Hematopoietic multipotent progenitor cell (in vitro differentiated cells): ENCODE measurements around the gene MGMT. TPM values are rescaled to one million over a fixed set of nuclear protein-coding genes. Genes with fewer than 3 reads are reported as not detected.

Experiments used
- DNase-seq, 3 donors: peaks; one replicate each; pipeline ENCODE4 v3.0.0-alpha.2; 2011 to 2015; ENCODE audit warnings: low read depth in 2 of 3, low spot score in 2 of 3
- total RNA-seq: library from RNA; depleted of rRNA; stranded (reverse); fragments of >200 nt; gene quantifications from one replicate; pipeline ENCODE4 v1.2.3, GENCODE V29; 2012

MGMT gene
- total RNA-seq, 1 donor = 36.4 TPM

GRCh38 chr10:129538236-129538635 lies 71.2 kb downstream of the MGMT start:
- DNase-seq = no peak

- no peak for DNase-seq
These were observed 74.2 kb downstream of the MGMT start for GRCh38 chr10:129541200-129541599.

- DNase-seq = no peak
These were observed 74.9 kb downstream of the MGMT start for GRCh38 chr10:129541748-129542487.

GRCh38 chr10:129542589-129542988 lies 75.5 kb downstream of the MGMT start:
- no peak for DNase-seq

- no peak for DNase-seq
These were observed 77.5 kb downstream of the MGMT start for GRCh38 chr10:129544205-129545202.

GRCh38 chr10:129545261-129545660 lies 78.2 kb downstream of the MGMT start:
- no peak for DNase-seq

GRCh38 chr10:129546106-129546505 lies 79.1 kb downstream of the MGMT start:
- DNase-seq = no peak

- DNase-seq = no peak
These were observed 80.6 kb downstream of the MGMT start for GRCh38 chr10:129547608-129548007.

GRCh38 chr10:129548600-129548999 lies 81.6 kb downstream of the MGMT start:
- no peak for DNase-seq

GRCh38 chr10:129550076-129550475 lies 83.0 kb downstream of the MGMT start:
- no peak for DNase-seq

- DNase-seq = no peak
These were observed 83.6 kb downstream of the MGMT start for GRCh38 chr10:129550658-129551057.

- DNase-seq = no peak
These were observed 85.1 kb downstream of the MGMT start for GRCh38 chr10:129552119-129552518.

GRCh38 chr10:129553928-129554327 lies 86.9 kb downstream of the MGMT start:
- no peak for DNase-seq

GRCh38 chr10:129556316-129556715 lies 89.3 kb downstream of the MGMT start:
- no peak for DNase-seq

GRCh38 chr10:129560361-129560760 lies 93.3 kb downstream of the MGMT start:
- no peak for DNase-seq

- DNase-seq = no peak
These were observed 95.4 kb downstream of the MGMT start for GRCh38 chr10:129562487-129562886.

GRCh38 chr10:129564923-129565322 lies 97.9 kb downstream of the MGMT start:
- DNase-seq = no peak

GRCh38 chr10:129568583-129569344 lies 101.7 kb downstream of the MGMT start:
- DNase-seq = no peak

GRCh38 chr10:129570185-129570584 lies 103.1 kb downstream of the MGMT start:
- no peak for DNase-seq

- no peak for DNase-seq
These were observed 112.2 kb downstream of the MGMT start for GRCh38 chr10:129579228-129579627.

- no peak for DNase-seq
These were observed 113.0 kb downstream of the MGMT start for GRCh38 chr10:129580010-129580409.
